Muscle of arm (tissue), 12 donors: ENCODE data around the gene NDUFAF8. TPM values are rescaled to one million over a fixed set of nuclear protein-coding genes. Genes with fewer than 3 reads are reported as not detected.
A peak's percentile ranks its signal among the peaks of the same experiment; 100 is the strongest.

Experiments
- DNase-seq: peaks from one replicate; pipeline ENCODE4 v3.0.0-alpha.2; 2013
- polyA plus RNA-seq, 12 donors: library from polyadenylated mRNA; unstranded; fragments of 120-200 nt; gene quantifications; one replicate each; pipeline ENCODE4 v1.2.1, GENCODE V29; 2013; ENCODE audit not compliant: insufficient read length in 12 of 12

Gene NDUFAF8
- polyA plus RNA-seq, 12 donors = 31.7 to 90.1 (median 39.0) TPM; not detected in 1

- DNase-seq = no peak
These were observed 40.2 kb upstream of the NDUFAF8 start for GRCh38 chr17:81198826-81199481.

DNA sequence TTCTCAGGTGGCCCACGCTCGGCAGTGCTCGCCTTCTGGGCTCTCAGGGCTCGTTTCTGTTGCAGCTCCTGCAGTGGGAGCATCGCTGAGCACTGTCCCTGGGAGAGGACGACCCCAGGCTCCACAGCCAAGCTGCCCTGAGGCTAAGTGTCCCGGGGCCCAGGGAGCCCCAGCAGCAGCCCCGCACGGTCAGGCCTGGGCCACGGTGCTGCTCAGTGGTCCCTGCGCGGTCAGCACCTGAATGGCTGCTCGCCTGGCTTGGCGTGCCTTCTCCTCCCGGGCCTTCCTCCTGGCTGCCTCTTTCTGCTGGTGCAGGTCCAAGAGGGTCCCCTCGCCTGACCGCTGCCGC is 39.7 kb upstream of the NDUFAF8 start:
- DNase-seq = no peak

- no peak for DNase-seq
These were observed 38.9 kb upstream of the NDUFAF8 start for GRCh38 chr17:81200201-81200600.

DNA sequence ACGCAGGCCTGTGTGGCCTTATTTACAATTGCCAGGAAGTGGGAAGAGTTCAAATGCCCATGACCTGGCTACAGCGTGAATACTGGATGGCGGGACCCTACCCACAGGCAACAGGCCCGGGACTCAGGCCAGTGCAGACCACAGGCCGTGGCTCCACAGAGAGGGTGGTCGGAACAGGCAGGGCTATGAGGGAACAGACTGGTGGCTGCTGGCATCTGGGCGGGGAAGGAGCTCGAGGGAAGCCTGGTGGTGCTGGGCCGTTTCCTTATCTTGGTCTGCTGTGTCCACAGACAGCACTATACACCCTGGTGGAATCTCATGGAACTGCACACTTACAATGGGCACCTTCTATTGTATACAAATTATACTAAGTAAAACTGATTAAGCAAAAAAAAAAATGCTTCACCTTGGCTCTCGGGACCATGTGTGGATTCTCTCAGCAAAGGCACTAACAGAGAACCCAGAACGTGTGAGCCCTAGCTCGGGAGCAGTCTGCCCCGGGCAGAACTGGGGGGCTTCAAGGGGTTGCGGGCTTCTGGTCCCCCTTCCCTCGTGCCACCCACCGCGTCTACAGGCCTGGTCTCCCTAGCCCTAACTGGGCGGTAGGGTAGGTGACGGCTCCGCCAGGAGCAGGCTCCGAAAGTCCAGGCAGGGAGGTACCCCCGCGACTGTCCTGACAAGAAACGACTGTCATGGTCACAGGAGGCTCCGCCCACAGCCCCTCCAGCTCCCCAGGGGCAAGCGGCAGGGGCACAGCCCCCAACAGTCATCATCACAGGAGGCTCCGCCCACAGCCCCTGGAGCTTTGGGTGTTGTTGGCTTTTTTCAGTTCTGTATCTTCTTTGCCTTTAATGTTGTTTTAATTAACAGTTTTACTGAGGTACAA is 38.2 kb upstream of the NDUFAF8 start:
- DNase-seq = peak; percentile 67

GRCh38 chr17:81202318-81202717 is 36.8 kb upstream of the NDUFAF8 start:
- DNase-seq = no peak

GRCh38 chr17:81203136-81203535 is 36.0 kb upstream of the NDUFAF8 start:
- no peak for DNase-seq

DNA sequence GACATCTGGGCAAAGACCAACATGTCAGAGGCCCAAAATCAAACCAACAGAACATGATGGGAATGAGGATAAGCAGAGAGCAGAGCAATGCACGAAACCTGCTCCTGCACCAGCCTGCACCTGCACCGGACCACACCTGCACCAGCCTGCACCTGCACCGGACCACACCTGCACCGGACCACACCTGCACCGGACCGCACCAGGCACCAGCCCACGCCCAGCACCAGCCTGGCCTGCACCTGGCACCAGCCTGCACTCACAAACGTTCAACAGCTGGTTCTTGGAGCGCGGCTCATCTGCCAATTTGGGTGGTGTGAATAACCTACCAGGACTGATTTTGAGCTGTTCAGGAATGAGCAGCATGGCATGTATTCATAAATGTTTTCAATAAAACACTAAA is 34.5 kb upstream of the NDUFAF8 start:
- no peak for DNase-seq

DNA sequence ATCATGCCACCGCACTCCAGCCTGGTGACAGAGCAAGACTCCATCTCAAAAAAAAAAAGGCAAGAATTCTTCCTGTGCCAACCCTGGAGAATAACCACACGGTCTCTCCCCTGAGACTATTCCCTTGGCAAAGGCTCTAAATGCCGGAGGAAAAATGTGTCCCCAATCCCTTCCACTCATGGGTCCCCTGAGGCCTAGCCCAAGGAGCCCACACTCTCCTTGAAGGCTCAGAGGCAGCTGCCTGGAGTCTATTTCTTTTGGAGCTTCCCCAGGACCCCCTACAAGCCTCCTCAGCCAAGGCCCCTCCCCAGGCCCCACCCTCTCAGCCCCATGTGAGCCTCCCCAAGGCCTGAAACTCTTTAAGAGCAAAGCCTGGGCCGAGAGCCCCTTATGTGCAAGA is 33.0 kb upstream of the NDUFAF8 start:
- DNase-seq = no peak

DNA sequence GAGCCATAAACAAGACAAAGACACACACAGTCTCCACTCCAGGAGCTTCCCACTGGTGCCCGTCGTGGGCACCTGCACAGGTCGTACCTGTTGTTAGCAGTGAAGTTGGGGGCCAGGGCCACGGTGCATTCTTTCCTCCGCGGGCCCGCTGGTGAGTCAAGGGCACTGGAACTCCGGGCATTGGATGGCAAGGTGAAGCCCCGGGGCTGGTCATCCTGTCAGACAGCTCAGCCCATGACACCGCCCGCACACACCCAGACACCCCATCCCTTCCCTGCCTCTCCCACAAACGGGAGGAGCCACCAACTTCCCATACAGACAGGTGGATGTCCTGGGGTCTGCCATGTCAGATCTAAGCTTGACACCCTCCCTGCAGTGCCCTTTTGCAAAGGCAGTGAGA is 32.5 kb upstream of the NDUFAF8 start:
- DNase-seq = no peak

GRCh38 chr17:81207610-81208581 is 31.2 kb upstream of the NDUFAF8 start:
- no peak for DNase-seq

DNA sequence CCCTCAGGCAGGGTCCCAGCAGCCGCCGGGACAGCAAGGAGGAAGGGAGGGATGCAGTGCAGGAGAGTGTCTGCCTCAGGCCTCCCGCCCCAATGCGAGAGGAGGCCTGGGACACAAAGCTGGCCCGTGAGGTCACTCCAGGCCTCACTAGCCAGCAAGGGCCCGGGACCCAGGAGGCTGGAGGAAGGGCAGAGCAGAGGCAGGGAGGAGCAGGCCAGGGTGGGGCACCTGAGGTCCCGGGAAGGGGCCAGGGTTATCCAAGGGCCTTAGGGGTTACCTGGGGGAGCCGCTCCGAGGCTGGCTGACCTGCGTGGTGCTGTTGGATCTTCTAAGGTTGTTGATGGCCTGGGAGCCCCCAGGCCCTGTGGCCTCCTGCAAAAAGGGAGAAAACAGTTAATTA is 30.5 kb upstream of the NDUFAF8 start:
- DNase-seq = no peak

- DNase-seq = no peak
These were observed 30.0 kb upstream of the NDUFAF8 start for GRCh38 chr17:81209141-81209540.

DNA sequence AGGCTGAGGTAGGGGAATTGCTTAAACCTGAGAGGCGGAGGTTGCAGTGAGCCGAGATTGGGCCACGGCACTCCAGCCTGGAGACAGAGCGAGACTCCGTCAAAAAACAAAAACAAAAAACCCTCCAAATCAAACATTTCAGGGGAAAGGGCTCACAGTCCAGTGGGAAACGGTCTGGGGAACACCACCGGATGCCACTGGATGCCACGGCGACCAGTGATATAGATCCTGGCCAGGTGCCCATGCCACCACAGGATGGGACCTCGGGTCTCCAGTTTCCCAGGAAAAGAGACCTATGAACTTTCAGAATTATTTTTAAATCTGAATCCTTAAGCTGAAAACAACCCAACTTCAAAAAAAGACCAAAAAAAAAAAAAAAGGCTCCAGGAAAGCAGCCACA is 28.7 kb upstream of the NDUFAF8 start:
- no peak for DNase-seq

DNA sequence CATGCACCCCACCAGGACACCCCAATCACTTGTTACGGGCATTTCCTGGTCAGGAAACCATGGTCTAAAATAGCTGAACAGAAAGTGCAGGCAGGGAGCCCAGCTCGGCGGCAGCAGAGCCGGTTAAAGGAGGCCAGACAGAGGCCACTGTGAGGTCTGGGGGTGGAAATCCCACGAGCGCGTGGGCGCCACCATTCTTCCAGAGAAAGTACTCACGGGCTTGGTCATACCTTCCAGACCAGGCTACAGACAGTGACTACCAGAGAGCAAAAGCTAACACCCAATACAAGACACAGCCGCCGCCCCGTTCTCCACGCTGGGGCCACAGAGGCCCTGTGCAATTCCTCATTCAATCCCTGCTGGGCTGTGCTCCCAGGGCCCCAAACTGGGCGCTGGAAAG is 28.2 kb upstream of the NDUFAF8 start:
- no peak for DNase-seq

DNA sequence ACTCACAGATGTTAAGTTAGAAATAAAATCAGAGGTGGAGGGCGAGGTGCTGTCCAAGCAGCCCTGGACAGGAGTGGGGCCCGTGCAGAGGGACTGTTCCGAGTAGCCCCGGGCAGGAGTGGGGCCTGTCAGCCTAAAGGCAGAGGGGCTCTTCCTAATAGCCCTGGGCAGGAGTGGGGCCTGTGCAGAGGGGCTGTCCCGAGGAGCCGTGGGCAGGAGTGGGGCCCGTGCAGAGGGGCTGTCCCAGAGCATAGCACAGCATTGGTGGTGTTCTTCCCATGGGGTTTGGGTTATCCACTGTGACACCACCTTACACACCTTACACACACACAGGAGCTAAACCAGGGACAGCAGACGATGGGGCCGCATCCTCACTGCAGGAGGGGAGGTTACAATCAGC is 26.8 kb upstream of the NDUFAF8 start:
- DNase-seq = no peak

DNA sequence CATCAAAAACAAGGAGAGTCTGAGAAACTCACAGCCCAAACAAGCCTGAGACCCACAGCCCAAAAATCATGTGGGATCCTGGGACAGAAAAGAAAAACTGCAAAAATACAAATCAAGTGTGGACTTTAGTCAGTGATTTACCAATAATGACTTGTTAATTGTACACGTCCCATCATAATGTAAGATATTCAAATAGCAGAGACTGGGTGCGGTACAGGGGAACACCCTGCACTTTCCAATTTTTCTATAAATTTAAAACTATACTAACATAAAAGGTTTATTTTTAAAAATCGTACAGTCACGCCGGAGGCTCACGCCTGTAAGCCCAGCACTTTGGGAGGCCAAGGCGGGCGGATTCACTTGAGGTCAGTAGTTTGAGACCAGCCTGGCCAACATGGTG is 25.1 kb upstream of the NDUFAF8 start:
- no peak for DNase-seq

- DNase-seq = no peak
These were observed 21.6 kb upstream of the NDUFAF8 start for GRCh38 chr17:81217491-81217890.

GRCh38 chr17:81218459-81218858 is 20.7 kb upstream of the NDUFAF8 start:
- DNase-seq = no peak

DNA sequence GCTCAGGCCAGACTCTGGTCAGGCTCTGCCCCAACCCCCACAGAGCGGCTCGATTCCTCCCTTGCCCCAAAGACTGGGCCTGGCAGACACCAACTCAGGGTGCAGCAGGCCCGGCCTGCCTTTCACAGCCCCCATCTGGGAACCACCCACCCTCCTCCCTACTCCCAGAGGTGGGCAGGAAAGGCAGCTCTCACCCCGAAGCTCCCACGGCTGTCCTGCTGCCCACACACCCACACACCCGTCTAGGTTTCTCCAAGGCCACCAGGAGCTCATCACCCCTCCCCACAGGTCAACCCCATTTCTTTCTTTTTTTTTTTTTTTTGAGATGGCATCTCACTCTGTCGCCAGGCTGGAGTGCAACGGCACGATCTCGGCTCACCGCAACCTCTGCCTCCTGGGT is 20.1 kb upstream of the NDUFAF8 start:
- DNase-seq = no peak

DNA sequence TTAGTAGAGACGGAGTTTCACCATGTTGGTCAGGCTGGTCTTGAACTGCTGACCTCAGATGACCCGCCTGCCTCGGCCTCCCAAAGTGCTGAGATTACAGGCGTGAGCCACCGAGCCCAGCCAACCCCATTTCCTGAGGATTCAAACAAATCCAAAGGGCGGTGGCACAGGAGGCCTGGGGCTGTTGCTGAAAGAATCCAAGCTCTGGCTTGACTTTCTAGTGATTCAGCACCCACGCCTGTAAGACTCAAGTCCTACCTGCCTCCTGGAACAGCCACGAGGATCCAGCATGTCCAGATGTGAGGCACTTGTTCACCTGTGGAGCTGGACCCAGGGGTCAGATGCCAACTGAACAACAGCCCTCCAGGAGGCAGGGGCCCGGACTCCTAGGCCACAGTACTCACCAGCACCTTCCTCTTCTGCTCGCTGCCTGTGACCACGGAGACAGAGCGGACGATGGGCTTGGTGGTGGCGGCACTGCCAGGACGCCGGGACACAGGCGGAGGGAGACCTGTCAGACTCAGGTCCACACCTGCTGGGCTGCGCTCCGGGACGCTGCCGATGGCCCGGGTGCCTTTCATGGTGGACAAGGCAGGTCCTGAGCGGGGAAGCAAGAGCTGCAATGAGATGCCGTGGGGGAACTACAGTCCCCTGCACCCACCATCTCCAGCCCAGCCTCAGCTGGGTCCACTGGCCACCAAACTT is 19.5 kb upstream of the NDUFAF8 start:
- no peak for DNase-seq

DNA sequence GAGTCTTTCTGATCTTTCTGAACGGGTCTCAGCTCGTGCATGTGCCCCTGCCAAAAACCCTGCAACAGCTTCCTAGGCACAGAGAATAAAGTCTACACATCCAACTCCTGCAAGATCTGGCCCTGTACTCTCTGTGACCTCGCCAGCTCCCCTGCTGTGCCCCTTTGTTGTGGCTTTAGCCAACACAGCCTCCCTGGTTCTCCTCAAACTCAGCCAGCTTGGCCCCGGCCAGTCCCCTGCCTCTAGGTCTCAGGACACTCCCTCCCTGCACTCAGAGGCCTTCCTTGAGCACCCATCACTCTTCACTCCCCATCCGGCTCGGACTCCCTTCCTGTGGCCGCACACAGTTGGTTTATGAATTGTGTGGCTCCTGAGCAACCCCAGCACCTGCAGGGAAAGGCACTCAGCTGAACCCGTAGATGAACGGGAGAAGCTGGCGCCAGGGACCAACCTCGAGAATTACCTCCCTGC is 17.7 kb upstream of the NDUFAF8 start:
- DNase-seq = no peak
